H1 (cell line): ENCODE results near the gene REPS1.

Source experiments
- JUN ChIP-seq: IDR thresholded peaks from 2 replicates; pipeline ENCODE4 v1.6.1; 2011; ENCODE audit warnings: low read depth, mild to moderate bottlenecking, improper control_type of control experiment, low read length
- POLR2AphosphoS5 ChIP-seq: IDR thresholded peaks from 2 replicates; pipeline ENCODE4 v1.6.1; 2011; ENCODE audit warnings: low read depth, low read length
- RFX5 ChIP-seq: IDR thresholded peaks from 2 replicates; pipeline ENCODE4 v1.6.1; 2011; ENCODE audit warnings: low read depth, low read length, improper control_type of control experiment, borderline replicate concordance
- TF ChIP-seq, protein P1 (sequence below), 3 experiments: IDR thresholded peaks; 1 replicate in 2 of 3; 2 replicates in 1 of 3; pipeline versions ENCODE4 v1.5.1 to v1.6.1; 2011; ENCODE audit warnings: low read length in 3 of 3, mild to moderate bottlenecking in 3 of 3, inconsistent platforms in 2 of 3, low read depth in 1 of 3, moderate library complexity in 1 of 3; ENCODE audit not compliant: insufficient read depth in 1 of 3; ENCODE audit errors: control extremely low read depth in 1 of 3

DNA sequence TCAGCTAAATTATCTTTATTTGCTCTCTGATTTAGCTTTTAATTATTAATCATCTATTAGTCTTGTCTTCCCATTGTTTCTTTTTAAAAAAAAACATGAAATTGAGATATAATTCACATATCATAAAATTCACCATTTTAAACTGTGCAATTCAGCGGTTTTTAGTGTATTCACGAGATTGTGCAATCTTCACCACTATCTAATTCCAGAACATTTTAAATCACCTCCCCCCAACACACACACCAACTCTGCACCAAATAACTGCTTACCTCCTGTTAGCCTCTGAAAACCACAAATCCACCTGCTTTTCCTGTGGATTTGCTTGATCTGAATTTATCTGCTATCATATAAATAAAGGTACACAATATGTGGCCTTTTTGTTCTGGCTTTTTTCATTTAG is 31.7 kb upstream of the REPS1 start:
- TF ChIP-seq RFX5 (no peak), JUN (no peak), POLR2AphosphoS5 (no peak)
- TF ChIP-seq, protein P1, sequence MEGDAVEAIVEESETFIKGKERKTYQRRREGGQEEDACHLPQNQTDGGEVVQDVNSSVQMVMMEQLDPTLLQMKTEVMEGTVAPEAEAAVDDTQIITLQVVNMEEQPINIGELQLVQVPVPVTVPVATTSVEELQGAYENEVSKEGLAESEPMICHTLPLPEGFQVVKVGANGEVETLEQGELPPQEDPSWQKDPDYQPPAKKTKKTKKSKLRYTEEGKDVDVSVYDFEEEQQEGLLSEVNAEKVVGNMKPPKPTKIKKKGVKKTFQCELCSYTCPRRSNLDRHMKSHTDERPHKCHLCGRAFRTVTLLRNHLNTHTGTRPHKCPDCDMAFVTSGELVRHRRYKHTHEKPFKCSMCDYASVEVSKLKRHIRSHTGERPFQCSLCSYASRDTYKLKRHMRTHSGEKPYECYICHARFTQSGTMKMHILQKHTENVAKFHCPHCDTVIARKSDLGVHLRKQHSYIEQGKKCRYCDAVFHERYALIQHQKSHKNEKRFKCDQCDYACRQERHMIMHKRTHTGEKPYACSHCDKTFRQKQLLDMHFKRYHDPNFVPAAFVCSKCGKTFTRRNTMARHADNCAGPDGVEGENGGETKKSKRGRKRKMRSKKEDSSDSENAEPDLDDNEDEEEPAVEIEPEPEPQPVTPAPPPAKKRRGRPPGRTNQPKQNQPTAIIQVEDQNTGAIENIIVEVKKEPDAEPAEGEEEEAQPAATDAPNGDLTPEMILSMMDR (IDR thresholded peaks at IDR 0.05; ENCODE audit: control extremely low read depth in 1 of 3, insufficient read depth in 1 of 3, low read depth in 1 of 3, low read length in 3 of 3) = no peak
